GM19023 (cell line): Measurements from ENCODE around the gene C1orf74.
A peak's percentile ranks its signal among the peaks of the same experiment; 100 is the strongest.
"Not testable (repeated sequence)": the region's sequence is repeated elsewhere in the genome, so short reads cannot be mapped to it uniquely, and the experiment has no call there.

Source experiments
- ATAC-seq: cut with Tn5 transposase; IDR thresholded peaks from one replicate; pipeline ENCODE4 v1.9.1; 2021; ENCODE audit warnings: mild to moderate bottlenecking, moderate library complexity; ENCODE audit not compliant: unreplicated experiment

The C1orf74 gene

GRCh38 chr1:209805875-209806760, 21.8 kb upstream of the C1orf74 start, which contains the start of gene IRF6:
TSS of gene IRF6 (minus strand) at chr1:209806142. CDS start at chr1:209801413, 4,729 bp downstream.
- peak; percentile 92 for ATAC-seq

DNA sequence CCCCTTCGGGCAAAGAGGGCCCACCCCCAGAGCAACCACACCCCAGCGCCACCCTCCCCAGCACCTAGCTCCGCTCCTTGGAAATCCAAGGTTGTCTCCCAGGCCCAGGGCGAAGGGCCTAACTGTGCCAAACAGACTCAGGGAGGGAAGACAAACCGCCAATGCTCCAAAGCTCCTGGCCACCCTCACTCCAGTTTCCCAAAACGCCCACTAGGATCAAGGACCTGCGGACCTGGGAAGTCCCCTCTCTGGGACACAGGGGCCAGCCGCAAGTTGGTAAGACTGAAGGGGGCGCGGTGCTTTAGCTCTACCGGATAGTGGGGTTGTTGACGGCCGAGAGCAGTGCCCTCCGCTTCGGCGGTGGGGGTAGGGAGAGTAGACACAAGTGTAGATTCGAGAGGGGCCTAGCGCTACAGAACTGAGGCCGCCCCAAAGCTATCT, 21.0 kb upstream of the C1orf74 start:
- no peak for ATAC-seq

- no peak for ATAC-seq
Observed at GRCh38 chr1:209803568-209803967, 19.2 kb upstream of the C1orf74 start.

- no peak for ATAC-seq
Observed at GRCh38 chr1:209802780-209803152, 18.4 kb upstream of the C1orf74 start.

DNA sequence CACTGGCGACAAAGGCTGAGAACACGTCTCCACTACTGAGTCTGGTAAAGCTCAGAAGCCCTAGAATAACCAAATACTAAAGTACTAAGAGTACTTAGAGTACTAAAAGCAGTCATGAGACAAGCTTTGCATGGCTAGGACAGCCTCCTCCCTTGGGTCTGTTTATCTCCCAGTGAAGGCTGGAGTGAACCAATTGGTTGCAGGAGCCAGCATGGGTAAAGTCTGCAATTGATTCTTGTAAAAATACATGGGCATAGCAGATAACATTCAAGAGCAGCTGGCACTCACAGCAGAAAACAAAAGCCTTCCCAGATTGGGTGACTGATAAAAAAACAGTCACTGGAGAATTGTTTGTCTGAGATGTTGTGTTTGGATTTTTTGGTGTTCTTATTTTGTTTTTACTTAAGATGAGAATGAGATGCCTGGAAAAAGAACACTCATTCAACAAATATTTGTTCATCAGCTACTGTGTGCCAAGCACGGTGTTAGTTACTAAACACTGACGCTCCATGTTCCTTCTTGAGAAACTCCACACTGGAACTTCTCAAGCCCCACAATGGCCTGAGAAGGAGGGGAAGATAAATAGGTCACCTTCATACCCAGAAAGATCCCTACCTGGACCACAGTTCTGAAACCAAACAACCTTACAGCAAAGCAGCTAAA, 17.9 kb upstream of the C1orf74 start:
- ATAC-seq, result no peak

- ATAC-seq, result no peak
Observed at GRCh38 chr1:209800984-209801834, 16.9 kb upstream of the C1orf74 start.

GRCh38 chr1:209797978-209798639, 13.8 kb upstream of the C1orf74 start:
- ATAC-seq, result no peak

DNA sequence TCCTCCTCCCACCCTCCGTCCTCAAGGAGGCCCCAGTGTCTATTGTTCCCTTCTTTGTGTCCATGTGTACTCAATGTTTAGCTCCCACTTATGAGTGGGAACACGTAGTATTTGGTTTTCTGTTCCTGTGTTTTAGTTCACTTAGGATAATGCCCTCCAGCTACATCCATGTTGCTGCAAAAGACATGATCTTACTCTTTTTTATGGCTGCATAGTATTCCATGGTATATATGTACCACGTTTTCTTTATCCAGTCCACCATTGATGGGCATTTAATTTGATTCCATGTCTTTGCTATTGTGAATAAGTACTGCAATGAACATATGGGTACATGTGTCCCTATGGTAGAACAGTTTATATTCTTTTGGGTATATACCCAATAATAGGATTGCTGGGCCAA, 9.4 kb upstream of the C1orf74 start:
- ATAC-seq, result not testable (repeated sequence)

GRCh38 chr1:209791920-209792319, 7.6 kb upstream of the C1orf74 start:
- ATAC-seq, result no peak

- ATAC-seq, result no peak
Observed at GRCh38 chr1:209790286-209791193, 6.2 kb upstream of the C1orf74 start.

DNA sequence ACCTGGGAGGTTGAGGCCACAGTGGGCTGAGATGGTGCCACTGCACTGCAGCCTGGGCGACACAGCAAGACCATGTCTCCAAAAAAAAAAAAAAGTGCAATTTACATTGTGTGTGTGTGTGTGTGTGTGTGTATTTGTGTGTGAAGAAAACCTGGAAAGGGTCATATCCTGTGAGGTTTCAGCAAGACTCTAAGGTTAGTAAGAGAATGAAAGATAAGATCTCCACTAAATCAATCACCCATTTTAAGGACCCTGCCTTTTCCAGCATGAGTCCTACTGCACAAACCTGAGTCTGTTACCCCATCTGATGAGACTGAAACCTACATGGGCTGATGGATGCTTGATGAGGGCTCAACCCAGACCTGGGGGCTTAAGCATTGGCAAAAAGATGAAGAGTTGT, 4.9 kb upstream of the C1orf74 start:
- ATAC-seq, result no peak

DNA sequence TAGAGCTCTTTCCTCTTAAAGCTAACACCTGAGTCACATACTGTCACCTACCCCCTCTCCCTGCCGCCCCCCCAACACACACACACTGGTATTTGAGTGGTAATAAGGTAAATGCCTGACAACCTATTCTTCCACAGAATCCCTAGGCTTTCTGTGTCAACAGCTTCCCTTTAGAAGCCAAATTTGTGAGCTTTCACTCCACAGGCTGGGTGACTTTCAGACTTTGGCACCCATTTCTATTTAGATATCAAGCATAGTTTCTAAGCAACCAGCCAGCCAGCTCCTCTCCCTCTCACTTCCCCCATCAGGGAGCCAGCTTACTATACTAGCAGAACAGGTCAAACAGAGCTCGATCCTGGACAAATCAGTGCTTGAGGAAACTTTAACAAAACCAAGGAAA, 3.2 kb upstream of the C1orf74 start:
- ATAC-seq, result no peak

- ATAC-seq, result no peak
Observed at GRCh38 chr1:209786146-209786545, 1.8 kb upstream of the C1orf74 start.

DNA sequence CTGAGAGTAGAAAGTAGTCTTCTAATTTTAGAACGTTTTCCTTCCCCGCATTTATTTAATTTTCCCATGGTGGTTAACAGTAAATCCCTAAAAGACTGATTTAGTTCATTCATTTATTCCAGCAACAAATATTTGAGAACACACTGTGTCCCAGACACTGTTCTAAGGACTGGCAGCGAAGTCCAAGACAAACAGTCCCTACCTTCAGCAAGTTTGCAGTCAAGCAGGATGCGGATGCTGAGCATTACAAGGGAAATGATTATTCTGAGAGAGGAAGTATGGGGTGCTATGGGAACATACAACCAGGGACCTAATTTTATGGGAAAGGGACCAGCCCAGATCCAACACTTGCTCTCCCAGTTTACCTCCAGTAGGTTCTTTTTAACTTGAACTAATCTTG, 1.2 kb upstream of the C1orf74 start:
- ATAC-seq, result no peak

- no peak for ATAC-seq
Observed at GRCh38 chr1:209783386-209783785, 973 bp downstream of the C1orf74 start.

DNA sequence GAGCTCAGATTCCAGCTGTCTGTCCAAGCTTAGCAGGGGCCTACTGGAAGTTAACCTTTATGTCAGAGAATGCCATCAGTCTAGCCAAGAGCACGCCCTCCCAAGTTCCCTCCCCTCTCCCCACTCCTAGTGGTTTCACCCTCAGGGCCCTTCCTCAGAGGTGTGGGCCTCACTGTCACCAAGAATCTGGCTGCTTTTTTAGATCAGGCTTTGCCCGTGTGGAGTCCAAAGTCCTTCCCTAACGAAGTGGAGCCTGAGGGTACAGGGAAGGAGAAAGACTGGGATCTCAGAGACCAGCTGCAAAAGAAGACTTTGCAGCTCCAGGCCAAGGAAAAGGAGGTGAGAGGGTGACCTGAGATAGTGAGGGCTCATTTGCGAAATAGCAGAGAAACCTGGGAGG, 4.1 kb downstream of the C1orf74 start:
- no peak for ATAC-seq

DNA sequence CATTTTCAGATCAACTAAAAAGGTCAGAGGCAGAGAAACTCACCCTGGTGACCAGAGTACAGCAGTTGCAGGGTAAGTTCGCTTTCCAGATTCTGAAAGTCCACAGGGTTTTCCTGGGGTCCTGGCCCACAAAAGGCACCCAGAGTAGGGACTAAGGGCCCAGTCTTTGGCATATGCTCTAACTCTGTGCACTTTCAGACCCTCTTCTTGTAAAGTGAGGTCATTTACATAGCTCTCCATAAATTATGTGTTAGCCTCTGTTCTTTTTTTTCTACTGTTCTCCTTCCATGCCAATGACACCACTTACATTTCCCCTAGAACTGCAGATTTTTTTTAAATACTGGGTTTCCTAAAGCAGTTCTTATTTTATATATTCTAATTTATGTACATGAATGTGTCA, 6.3 kb downstream of the C1orf74 start:
- no peak for ATAC-seq

GRCh38 chr1:209777587-209777986, 6.8 kb downstream of the C1orf74 start:
- no peak for ATAC-seq

DNA sequence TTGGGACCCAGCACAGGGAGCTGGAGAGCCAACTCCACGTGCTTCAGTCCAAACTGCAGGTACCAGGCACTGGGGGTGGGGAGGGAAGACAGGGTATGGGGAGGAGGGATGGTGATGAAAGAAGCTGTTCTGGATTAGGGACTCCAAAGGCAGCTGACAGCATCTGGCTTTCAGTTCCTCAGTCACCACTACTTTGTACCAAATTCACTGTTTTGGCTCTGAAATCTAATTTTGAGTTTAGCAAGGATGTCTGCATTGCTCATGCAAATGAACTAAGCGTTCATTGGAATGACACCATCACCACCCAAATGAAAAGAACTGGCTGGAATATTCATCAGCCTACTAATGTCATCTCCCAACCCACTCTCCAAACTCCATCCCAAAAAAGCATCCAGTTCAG, 8.7 kb downstream of the C1orf74 start:
- no peak for ATAC-seq

DNA sequence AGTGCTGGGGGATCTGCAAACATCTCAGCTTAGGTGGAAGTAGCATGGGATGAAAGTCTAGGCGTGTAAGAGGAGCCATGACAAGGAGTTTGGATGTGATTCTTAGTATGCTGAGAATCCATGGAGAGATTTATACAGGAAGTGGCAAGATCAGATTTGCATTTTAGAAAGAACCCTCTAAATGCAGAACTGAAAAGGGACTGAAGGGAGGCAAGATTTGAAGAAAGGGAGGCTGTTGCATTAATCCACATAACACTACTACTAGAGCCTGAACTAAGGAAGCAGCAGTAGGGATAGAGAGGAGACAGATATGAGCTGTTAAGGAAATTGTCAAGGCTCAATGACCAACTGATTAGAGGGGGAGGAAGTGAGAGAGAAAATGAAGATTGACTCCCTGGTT, 9.8 kb downstream of the C1orf74 start:
- peak; percentile 65 for ATAC-seq
